HL-60/S4 treated with phorbol 12-myristate 13-acetate at 8.2 ng/mL for 4 days and 3 days (cell line): Measurements from ENCODE around the gene CD276.

ENCODE experiments used
- in situ Hi-C: fragments of 300-500 bp; cut with MboI; formaldehyde crosslinking; loops from 2 replicates; pipeline ENCODE4 v1.15.0; 2022; ENCODE audit warnings: low sequenced_read_pairs

CD276 gene

DNA sequence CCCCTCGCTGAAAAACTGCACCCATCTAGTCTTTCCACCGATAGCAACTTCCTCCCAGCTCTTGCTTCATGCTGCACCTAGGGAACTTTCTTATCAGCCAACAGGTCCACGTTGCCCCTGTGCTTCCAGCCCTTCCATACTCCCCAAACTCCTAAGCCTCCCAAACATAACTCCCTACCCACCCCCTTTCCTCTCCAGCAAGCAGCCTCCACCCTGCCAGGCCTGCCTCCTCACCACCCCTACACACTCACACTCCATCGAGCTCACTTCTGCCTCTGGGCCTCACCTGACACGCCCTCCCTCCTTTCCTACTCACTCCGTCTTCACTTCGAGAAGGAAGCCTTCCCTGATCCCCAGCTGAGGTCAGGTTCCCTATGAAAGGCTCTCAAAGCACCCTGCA lies 60.9 kb downstream of the CD276 start:
- in situ Hi-C loops = no loop called here

DNA sequence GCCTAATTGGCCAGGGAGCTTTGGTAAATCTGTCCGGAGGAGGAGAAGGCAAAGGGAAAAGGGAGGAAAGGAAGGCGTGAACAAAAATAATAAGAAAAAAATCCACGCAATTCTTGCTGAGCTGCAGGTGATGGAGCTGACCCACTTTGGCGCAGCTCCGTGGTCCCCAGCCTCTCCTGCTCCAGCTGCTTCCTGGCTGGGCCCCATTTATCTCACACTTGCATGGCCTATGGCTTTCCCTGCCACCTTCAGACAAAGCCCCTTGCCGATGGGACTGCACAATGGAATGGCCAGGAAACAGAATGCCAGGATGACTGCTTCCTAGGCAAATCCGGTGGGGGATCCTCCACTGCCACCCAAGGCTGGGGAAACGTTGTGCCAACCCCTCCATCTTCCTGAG lies 62.1 kb downstream of the CD276 start:
- in situ Hi-C loops = no loop called here

DNA sequence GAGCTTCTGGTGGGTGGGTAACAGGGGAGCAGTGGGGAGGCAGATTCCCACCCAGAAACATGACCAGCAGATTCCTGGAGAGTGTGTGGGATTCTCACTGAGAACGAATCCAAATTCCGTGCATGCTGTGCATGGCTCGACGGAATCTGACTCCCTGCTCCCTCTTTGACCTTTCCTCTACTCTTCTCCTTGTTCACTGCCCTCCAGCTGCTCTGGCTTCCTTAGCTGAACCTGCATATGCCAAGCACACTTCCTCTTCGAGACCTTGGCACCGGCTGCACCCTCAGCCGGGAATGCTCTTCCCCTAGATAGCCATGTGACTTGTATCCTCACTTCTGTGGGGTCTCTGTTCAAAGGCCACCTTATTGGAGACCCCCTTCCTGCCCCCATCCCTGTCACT lies 62.7 kb downstream of the CD276 start:
- in situ Hi-C loops = no loop called here

DNA sequence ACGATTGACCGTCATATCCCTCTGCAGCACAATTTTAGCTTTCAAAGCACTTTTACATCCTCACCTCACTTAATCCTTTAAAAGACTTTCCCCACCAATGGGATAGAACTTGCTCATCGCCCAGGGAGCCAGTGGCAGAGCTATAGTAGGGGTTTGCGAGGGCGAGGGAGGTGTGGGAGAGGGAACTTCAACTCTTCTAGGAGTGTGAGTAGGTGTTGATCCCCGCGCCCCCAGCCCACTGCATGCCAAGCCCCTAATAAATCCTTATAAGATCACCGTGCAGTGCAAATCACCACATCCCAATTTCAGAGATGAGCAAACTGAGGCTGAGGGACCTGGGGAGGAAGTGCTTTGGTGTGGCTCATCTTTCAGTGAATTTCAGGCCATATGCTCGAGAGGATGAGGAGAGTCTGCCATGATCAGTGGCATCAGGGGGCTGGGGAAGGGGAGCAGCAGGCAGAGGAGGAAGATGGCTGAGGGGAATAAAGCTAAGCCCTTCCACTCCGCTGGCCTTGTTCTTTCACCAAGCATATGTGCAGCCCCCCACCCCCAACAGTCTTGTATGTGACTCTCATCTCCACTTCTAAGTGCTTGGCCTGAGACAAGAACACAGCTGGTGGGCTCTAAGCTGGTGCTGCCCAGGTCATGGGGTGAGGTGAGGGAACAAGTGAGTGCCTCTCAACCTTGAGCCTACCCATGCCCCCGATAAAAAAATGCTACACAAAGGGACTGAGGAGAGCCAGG lies 63.8 kb downstream of the CD276 start:
- in situ Hi-C loops = no loop called here

DNA sequence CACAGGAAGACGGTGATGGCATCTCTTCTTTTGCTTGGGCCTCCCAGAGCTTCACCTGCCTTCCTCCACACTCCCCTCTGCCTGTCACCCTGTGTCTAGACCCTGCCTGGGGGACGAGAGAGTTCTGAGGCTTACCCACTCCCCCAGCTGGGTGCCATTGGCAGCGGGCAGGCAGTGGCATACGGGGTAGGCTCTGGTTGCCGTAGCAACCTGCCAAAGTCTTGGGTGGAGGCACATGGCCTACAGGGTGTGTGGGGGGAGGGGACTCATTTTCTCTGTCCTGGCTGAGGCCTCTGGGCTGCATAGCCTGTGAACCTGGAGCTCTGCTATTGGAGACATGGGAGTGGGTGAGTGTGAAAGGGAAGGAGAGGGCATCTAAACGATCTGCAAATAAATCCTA lies 64.5 kb downstream of the CD276 start:
- in situ Hi-C loops = no loop called here

DNA sequence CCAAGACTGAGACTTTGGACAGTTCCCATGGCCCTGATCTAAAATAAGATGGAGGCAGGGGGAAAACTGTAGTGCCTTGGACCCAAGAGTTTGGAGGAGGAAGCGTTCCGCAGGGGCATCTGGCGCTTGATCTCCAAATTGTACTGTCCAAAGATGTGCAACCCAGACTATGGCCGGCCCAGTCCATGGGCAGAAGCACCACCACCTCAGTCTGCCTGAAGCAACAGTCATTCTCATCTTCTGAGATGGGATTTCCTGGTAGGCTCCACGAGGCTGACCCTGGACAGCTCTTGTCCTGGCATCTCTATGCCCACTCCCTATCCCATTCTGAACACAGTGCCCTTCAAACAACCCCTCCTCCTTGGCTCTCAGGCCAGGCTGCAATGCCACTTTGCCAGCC lies 65.3 kb downstream of the CD276 start:
- in situ Hi-C loops = no loop called here

DNA sequence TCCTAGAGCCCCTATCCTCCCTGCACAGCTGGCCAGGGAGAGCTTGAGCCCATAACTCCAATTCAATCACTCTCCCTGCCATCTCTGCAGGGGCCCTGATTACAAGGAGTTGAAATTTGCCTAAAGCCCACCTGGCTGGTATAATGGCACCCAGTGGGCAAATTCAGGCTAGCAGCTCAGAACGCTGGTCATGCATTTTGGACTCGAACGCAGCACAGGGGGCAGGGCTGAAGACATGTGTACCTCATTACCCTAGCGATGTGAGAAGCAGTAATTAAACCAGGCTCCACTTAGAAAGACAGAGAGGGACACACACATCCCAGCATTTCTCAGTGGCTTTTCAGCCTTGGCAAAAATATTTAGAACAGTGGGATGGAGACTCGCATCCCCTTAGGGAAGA lies 65.8 kb downstream of the CD276 start:
- in situ Hi-C loops = no loop called here

DNA sequence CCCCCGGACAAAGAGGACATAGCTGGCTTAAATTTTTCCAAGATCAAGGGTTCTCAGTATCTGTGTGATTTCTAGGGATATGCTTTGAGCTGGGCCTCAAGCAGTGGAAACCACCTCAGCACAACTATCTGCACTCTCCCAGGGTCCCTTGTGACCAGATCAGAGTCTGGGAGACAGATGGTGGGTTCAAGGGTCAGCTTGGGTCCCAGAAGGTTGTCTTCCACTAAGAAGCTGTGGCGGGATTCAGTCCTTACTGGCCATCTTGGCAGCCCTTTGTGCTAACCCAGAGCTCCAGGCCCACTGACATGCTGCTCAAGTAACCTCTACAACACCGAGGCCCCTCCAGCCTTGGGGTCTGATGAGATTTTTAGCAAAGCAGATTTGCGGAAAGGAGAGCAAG lies 66.3 kb downstream of the CD276 start:
- in situ Hi-C loops = no loop called here

DNA sequence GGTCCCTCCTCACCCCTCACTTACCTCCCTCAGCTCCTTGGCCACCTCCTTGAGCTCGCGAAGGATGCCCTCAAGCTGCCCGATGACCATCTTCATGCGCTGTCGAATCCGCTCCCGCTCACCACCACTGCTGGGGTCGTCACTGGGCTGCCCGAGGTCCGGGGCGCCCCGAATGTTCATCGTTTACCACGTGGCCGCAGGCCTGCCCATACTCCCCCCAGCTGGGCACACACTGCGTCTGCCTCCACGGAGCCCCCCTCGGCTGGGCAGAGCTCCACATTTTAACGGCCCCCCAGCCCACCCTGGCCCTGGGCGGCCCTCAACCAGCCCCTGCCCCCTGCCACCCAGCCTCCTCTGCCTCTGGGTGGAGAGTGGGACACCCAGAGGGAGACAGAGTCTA lies 66.8 kb downstream of the CD276 start:
- in situ Hi-C loops = no loop called here

DNA sequence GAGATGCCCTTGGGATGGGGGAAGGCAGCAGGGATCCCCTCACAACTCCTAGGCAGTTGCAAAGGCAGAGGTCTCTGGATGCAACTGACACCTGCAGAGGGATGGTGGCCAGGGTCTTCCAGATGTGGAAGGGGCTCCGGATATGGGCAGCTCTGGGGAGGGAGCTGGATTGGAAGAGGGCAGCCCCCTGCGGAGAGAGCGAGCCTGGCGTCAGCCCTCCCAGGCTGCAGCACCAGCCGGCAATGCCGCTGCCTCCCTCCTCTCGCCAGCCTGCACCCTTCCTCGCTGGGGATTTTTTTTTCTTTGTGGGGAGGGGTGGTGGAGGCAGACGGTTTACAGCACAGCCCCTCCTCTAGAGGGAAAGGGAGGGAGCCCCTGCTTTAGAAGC lies 67.3 kb downstream of the CD276 start:
- in situ Hi-C loops = no loop called here

DNA sequence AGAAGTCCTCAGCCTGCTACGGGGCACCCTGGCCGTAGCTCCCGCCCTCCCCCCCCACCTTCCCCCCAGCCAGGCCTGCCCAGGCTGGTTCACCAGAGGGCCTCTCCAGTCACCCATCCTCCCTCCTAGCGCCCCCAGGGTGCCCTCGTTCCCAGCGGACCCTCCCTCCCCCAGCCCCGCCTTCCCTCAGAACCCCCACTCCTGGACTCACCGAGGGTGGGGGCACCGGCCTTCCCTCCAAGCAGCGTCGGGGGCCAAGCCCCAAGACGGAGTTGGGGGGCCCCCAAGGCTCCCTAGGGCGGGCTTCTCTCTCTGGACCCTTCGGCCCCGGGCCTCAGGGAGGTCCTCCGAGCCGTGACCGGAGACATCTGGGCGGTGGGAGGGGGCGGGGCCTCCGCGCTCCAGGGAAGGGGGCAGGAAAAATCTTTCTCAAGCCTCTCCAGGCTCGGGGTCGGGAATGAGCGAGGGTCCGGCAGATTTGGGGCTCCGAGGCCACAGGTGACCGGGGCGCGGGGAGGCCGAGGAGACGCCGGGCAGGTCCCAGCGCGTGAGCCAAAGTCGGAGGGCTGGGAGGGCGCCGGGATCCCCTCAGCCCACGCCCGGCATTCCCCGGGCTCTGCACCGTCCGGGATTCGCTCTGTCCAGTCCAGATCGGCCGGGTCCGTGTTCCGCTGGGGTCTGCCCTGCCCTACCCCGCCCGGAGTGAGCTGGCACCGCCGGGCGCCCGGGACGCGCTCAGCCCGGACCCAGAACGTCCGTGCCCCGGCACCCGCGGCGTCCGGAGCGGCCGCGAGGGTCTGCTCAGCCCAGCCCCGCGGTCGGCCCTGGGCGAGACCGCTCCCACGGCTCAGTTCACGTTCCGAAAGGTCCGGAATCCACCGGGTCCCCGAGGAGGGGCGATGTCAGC lies 68.0 kb downstream of the CD276 start:
- in situ Hi-C loops = no loop called here

DNA sequence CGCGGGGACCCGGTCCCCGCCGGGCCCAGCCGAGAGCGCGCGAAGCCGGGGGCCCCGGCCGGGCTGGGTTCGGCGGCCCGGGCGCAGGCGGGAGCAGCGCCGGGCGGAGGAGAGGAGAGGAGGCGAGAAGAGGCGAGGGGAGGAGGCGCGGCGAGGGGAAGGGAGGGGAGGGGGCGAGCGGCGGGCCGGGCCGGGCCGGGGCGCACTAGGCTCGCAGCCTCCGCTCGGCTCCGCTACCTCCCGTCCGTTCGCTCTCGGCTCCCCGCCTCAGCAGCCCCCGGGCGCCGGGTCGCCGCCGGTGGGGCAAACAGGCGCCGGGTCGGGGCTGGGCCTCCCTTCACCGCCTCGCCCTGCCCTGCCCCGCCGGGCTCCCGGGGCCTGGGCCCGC lies 68.6 kb downstream of the CD276 start:
- in situ Hi-C loops = no loop called here

DNA sequence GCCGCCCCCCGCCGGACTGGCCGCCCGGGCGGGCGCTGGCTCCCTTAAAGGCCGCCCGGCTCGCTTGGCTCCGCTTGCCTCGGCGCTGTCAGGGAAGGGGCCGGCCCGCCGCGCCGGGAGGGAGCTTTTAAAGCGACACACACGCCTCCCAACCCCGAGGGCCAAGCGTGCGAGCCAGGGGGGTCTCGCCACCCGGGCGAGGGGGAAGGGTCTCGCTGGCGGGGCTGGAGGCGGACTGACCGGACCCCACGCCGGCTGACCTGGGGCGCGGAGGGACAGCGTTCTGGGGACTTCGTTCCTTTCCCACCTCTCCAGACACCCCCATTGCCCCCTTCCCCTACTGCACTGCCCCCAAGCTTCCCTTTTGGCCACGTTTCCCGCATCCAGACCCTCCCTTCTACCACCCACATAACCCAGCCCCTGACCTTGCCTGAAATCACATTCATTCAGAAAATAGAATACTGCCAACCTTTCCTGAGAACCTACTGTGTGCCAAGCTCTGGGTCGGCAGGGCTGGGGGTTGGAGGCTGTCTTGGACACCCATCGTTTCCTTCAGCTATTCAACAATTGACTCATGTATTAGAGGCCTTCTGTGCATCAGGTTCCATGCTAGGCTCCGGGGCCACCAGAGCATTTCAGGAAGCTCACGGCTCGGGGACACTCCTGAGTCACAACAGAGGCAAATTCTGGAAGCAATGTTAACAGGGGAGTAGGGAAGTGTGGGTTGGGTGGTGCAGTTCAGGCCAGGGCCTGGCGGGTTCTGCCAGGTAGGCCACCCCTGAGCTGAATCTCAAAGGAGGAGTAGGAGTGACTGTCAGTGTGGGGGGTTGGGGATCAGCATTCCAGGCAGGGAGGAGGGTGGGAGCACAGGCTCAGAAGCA lies 69.3 kb downstream of the CD276 start, which contains the start of gene INSYN1:
Gene INSYN1, minus strand, starts transcription at position 102 of the 881 bp plus-strand sequence. CDS start 2,221 bp downstream, outside the sequence.
- in situ Hi-C loops = no loop called here

DNA sequence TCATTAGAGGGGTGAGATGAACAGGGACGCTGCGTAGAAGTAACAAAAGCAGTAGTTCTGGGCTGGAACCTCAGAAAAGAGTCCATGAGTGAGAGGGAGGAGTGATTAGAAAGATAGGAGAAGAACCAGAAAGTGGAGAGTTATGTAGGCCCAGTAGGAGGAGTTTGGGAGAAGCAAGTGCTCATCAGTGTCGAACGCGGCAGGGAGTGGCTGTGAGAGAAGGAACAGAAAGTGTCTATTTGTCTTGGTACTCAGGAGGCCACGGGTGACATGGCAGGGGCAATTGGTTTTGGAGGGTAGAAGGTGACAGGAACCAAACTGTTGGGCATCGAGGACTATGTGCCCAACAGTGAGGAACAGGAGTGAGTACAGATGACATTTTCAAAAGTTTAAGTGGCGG lies 70.3 kb downstream of the CD276 start:
- in situ Hi-C loops = no loop called here

DNA sequence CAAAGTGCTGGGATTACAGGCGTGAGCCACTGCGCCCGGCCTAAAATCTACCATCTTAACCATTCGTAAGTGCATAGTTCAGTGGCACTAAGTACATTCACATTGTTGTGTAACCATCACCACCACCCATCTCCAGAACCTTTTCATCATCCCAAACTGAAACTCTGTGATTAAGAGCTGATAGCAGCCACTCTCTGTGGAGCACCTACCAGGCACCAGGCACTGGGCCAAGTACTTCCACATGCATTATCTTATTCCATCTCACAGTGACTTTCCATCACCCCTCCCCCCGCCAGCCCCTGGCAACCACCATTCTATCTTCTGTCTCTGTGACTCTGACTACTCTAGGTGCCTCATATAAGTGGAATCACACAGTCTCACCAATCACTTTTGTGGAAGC lies 71.3 kb downstream of the CD276 start:
- in situ Hi-C loops = no loop called here

DNA sequence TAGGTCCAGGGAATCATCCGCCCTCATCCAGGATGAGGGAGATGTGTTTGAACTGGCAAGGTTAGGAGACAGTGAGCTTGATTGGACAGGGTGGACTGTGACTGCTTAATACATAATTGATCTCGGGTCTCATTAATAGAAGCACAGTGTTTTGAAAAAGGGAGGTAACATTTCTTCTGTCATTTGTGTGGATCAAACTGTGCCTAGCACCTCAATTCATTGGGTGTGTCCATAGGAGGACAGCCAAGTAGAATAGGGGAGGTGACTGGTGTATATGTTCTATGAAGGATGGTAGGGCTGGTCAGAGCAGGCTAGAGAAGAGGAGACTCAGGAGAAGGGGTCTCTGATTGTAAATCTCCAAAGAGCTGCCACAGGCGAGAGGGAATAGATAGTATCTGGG lies 71.8 kb downstream of the CD276 start:
- in situ Hi-C loops = no loop called here

DNA sequence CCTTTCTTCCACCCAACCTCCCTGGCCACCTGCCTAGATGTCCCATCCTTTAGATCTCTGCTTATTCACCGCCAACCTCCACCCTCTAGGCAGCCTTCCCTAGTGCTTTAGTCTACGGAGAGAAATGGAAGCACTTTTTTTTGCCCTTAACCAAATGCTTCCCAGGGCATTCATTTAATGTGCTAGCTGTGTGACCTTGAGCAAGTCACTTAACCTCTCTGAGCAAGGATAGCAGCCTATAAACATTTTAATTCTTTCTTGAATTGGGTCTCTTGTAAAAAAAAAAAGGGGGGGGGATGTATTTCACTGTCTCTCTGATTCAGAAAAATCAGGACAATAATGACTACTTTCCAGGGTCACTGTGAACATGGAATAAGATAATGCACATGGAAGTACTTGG lies 72.2 kb downstream of the CD276 start:
- in situ Hi-C loops = no loop called here

DNA sequence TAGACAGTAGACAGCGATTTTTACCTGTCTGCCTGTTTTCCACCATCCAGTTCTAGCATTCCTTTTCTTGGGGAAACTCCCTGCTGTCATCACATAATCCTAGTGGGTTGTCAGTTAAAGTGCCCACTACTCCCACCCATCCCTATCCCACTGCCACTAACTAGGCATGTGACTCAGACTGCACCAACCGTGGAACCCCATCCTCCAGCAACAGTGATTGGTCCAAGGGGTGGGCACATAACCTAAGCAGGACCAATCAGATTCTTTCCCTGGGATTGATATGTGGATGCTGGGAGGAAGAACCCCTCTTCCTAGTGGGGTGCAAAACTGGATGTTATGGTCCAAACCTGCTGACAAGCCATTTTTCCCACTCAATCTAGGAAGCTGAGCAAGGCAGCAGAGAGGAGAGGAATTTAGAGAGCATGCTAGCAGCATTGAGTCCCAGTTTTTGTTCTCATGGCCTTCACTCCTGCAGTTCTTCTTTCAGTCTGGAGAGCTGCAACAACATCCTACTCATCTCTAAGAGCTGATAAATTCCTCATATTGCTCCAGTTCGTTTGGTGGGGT lies 72.8 kb downstream of the CD276 start:
- in situ Hi-C loops = no loop called here

DNA sequence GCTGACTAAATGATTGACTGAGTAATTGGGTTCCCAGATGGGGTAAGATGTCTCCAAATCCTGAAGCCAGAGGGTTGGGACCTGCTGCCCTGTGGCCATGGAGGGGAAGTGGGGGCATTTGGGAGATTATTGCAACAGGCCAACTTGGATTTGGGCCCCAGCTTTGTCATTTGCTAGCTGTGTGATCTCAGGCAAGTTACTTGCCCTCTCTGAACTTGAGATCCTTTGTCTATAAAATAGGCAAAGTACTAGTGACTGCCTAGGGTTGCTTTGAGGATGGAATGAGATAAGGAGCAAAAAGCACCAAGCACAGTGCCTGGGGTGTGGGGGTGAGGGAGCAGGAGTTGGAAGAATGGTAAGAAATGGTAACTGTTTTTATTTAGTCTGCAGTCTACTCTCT lies 73.4 kb downstream of the CD276 start:
- in situ Hi-C loops = no loop called here

DNA sequence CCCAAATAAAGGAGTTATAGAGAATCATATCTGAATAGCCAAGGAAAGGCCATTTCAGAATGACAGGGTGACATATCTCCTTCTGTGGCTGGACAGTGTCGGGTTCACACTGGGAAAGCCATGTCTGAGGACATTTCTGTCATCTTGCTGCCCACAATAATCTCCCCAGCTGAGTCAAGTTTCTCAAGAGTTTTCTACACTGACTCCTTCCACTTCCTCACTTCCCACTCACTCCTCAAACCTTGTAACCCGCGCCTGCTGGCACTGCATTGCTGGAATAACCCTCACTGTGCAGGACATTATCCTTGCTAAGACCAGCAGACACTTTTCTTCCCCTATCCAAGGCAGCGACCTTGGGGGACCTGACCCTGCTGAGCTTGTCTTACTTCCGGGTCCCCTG lies 74.3 kb downstream of the CD276 start:
- in situ Hi-C loops = no loop called here
